ENCODE results near the gene MOB2. TPM values are rescaled to one million over a fixed set of nuclear protein-coding genes. Genes with fewer than 3 reads are reported as not detected.

Gene MOB2
- polyA plus RNA-seq, 3 donors, result 22.1 to 44.1 (median 22.5) TPM

DNA sequence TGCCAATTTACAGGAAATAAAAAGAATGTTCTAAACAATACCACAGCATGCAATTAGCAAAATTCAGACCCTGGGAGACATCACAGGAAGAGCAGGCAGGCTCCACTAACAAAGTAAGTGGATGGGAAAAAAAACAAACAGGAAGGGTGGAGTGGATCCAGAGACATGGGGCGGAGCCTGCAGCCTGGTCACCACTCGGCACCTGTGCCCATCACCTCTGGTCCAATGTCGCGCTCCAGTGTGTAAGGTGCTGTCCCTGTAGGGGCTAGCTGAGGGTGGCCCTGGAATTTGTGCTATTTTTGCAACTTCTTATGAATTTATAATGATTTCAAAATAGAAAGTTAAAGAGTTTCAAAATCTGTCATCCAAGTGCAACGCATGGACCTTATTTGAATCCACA lies 11.0 kb upstream of the MOB2 start:
- H3K36me3 ChIP-seq (replicated peaks in 1 of 2; ENCODE audit: control insufficient read depth in 1 of 2, insufficient read depth in 2 of 2, low read length in 2 of 2), result peaks cover 6 to 25% of the 10 kb centered on the region in 2 donors
- H3K36me3 Mint-ChIP-seq, result peaks cover 20 to 33% of the 10 kb centered on the region in 2 donors
- DNase-seq, result no peak
- peaks cover 86% of the 10 kb centered on the region for H3K79me2 ChIP-seq (ENCODE audit: insufficient read depth, low read length)
- no peak overlapping the region for H2AFZ ChIP-seq (ENCODE audit: insufficient read depth, low read depth, low read length, poor library complexity, severe bottlenecking)
- H3K27ac ChIP-seq (ENCODE audit: low read depth in 1 of 2, low read length in 2 of 2), result no peak overlapping the region
- H3K27me3 ChIP-seq (ENCODE audit: control insufficient read depth in 2 of 2, insufficient read depth in 2 of 2, low read length in 2 of 2), result no peaks in the 10 kb centered on the region
- H3K4me1 Mint-ChIP-seq, result peaks cover 22% of the 10 kb centered on the region
- 83% methylated on average over 2 of the region's 5 CpGs for WGBS (ENCODE audit: insufficient coverage)
- peaks cover 5 to 13% of the 10 kb centered on the region in 2 donors for H3K4me1 ChIP-seq (ENCODE audit: control insufficient read depth in 1 of 2, insufficient read depth in 2 of 2, low read length in 2 of 2)
- peaks cover 100% of the 10 kb centered on the region for H4K20me1 ChIP-seq (ENCODE audit: insufficient read depth, low read length)
- peaks cover 0 to 4% (median 0%) of the 10 kb centered on the region in 3 donors for H3K27me3 Mint-ChIP-seq (ENCODE audit: low read depth in 3 of 3)
- no peaks in the 10 kb centered on the region for H3K9me3 ChIP-seq (replicated peaks in 1 of 2; ENCODE audit: control insufficient read depth in 1 of 2, insufficient read depth in 1 of 2, low read length in 2 of 2)
- TF ChIP-seq, protein P1, sequence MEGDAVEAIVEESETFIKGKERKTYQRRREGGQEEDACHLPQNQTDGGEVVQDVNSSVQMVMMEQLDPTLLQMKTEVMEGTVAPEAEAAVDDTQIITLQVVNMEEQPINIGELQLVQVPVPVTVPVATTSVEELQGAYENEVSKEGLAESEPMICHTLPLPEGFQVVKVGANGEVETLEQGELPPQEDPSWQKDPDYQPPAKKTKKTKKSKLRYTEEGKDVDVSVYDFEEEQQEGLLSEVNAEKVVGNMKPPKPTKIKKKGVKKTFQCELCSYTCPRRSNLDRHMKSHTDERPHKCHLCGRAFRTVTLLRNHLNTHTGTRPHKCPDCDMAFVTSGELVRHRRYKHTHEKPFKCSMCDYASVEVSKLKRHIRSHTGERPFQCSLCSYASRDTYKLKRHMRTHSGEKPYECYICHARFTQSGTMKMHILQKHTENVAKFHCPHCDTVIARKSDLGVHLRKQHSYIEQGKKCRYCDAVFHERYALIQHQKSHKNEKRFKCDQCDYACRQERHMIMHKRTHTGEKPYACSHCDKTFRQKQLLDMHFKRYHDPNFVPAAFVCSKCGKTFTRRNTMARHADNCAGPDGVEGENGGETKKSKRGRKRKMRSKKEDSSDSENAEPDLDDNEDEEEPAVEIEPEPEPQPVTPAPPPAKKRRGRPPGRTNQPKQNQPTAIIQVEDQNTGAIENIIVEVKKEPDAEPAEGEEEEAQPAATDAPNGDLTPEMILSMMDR (IDR thresholded peaks at IDR 0.05), result no peak
- peaks cover 0 to 9% (median 3%) of the 10 kb centered on the region in 7 donors for H3K9me3 Mint-ChIP-seq
- intact Hi-C loops (cut with micrococcal nuclease), result no loop called here
- H3K4me3 ChIP-seq (replicated peaks in 1 of 3; ENCODE audit: low read depth in 2 of 3, low read length in 3 of 3), result no peak overlapping the region
- no peak overlapping the region for H3K9ac ChIP-seq (ENCODE audit: insufficient read depth, low read length, poor library complexity, severe bottlenecking)
- H3K4me2 ChIP-seq (replicated peaks; ENCODE audit: extremely low read depth, low read length, poor library complexity, severe bottlenecking), result no peak overlapping the region
- peak overlapping the region in 1 of 7 donors; percentile 2 for H3K27ac Mint-ChIP-seq
- no peak overlapping the region for H3K4me3 Mint-ChIP-seq

DNA sequence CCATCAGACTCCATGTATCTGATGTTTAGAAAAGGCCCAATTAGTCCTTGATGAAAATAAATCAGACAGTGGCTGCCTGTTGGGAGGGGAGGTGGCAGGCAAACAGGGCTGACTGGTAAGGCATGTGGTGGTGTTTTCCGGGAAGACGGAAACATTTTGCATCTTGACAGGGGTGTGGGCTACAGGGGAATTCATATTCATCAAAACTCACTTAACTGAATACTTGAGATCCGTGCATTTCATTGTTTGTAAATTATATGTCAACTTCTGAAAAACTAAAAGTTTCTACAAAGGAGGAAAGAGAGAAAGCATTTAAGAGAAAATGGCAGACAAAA lies 10.1 kb upstream of the MOB2 start:
- no peaks in the 10 kb centered on the region for H3K27me3 ChIP-seq (ENCODE audit: control insufficient read depth in 2 of 2, insufficient read depth in 2 of 2, low read length in 2 of 2)
- H2AFZ ChIP-seq (ENCODE audit: insufficient read depth, low read depth, low read length, poor library complexity, severe bottlenecking), result no peak overlapping the region
- no peak overlapping the region for H3K4me2 ChIP-seq (replicated peaks; ENCODE audit: extremely low read depth, low read length, poor library complexity, severe bottlenecking)
- DNase-seq, result no peak
- Mint-ChIP-seq H3K4me1 (peaks cover 22% of the 10 kb centered on the region), H3K27ac (no peak overlapping the region), H3K9me3 (peaks cover 0 to 9% (median 3%) of the 10 kb centered on the region in 7 donors), H3K4me3 (no peak overlapping the region), H3K27me3 (ENCODE audit: low read depth in 3 of 3) (peaks cover 0 to 2% (median 0%) of the 10 kb centered on the region in 3 donors), H3K36me3 (peaks cover 20 to 33% of the 10 kb centered on the region in 2 donors)
- H3K9me3 ChIP-seq (replicated peaks in 1 of 2; ENCODE audit: control insufficient read depth in 1 of 2, insufficient read depth in 1 of 2, low read length in 2 of 2), result no peaks in the 10 kb centered on the region
- intact Hi-C loops (cut with micrococcal nuclease), result no loop called here
- TF ChIP-seq, protein P1 (IDR thresholded peaks at IDR 0.05), result no peak
- no peak overlapping the region for H3K9ac ChIP-seq (ENCODE audit: insufficient read depth, low read length, poor library complexity, severe bottlenecking)
- WGBS (ENCODE audit: insufficient coverage), result no CpG with 5 or more reads among the region's 3 CpGs
- H3K4me1 ChIP-seq (ENCODE audit: control insufficient read depth in 1 of 2, insufficient read depth in 2 of 2, low read length in 2 of 2), result peaks cover 5 to 13% of the 10 kb centered on the region in 2 donors
- peaks cover 86% of the 10 kb centered on the region for H3K79me2 ChIP-seq (ENCODE audit: insufficient read depth, low read length)
- peaks cover 100% of the 10 kb centered on the region for H4K20me1 ChIP-seq (ENCODE audit: insufficient read depth, low read length)
- no peak overlapping the region for H3K4me3 ChIP-seq (replicated peaks in 1 of 3; ENCODE audit: low read depth in 2 of 3, low read length in 3 of 3)
- peaks cover 6 to 25% of the 10 kb centered on the region in 2 donors for H3K36me3 ChIP-seq (replicated peaks in 1 of 2; ENCODE audit: control insufficient read depth in 1 of 2, insufficient read depth in 2 of 2, low read length in 2 of 2)
- H3K27ac ChIP-seq (ENCODE audit: low read depth in 1 of 2, low read length in 2 of 2), result no peak overlapping the region

Data from CD14-positive monocyte (primary cell).